Measurements from ENCODE around the gene GRAP. TPM values are rescaled to one million over a fixed set of nuclear protein-coding genes. Genes with fewer than 3 reads are reported as not detected.

The GRAP gene
- total RNA-seq, 1 experiment from 2014 or later: not detected

GRCh38 chr17:18977021-18977420 is 69.7 kb downstream of the GRAP start:
- intact Hi-C loops (cut with micrococcal nuclease): no loop called here
- no peaks in the 10 kb centered on the region for H3K36me3 ChIP-seq (ENCODE audit: low read depth, low read length)
- no peak for ATAC-seq
- no peak overlapping the region for H3K4me3 ChIP-seq (ENCODE audit: low read length)
- H3K4me1 ChIP-seq (ENCODE audit: insufficient read depth, low read length): peaks cover 11% of the 10 kb centered on the region
- H3K9ac ChIP-seq (ENCODE audit: low read length): no peak overlapping the region
- TF ChIP-seq EZH2 (IDR thresholded peaks at IDR 0.05; ENCODE audit: low read length, unreplicated experiment) (no peak), EZH2phosphoT487 (IDR thresholded peaks at IDR 0.05; ENCODE audit: borderline replicate concordance, low read length) (no peak), CTCF (conservative IDR thresholded peaks at IDR 0.05; ENCODE audit: low read depth, low read length) (no peak)
- H3K4me2 ChIP-seq (ENCODE audit: low read length): no peak overlapping the region
- no peaks in the 10 kb centered on the region for H3K9me3 ChIP-seq (ENCODE audit: low read length)
- no peak overlapping the region for H3K27ac ChIP-seq (ENCODE audit: low read length)
- no peak for DNase-seq
- H2AFZ ChIP-seq (ENCODE audit: low read length): no peak overlapping the region
- H3F3A ChIP-seq (ENCODE audit: low read length, unreplicated experiment): no peaks in the 10 kb centered on the region
- no TSS peak for BruUV-seq (replicated peaks)
- H3K27me3 ChIP-seq (ENCODE audit: low read length): no peaks in the 10 kb centered on the region
- ChIA-PET CTCF (no interaction called here), POLR2A (ENCODE audit: unreplicated experiment) (no interaction called here)
- no peaks in the 10 kb centered on the region for H4K20me1 ChIP-seq (ENCODE audit: low read length)
- H3K79me2 ChIP-seq (ENCODE audit: low read length): no peaks in the 10 kb centered on the region
- H3K9me2 ChIP-seq (replicated peaks; ENCODE audit: low read length): no peaks in the 10 kb centered on the region

GRCh38 chr17:18976201-18976600 is 70.6 kb downstream of the GRAP start:
- no peaks in the 10 kb centered on the region for H3K79me2 ChIP-seq (ENCODE audit: low read length)
- no peak overlapping the region for H3K27ac ChIP-seq (ENCODE audit: low read length)
- no peak overlapping the region for H3K4me2 ChIP-seq (ENCODE audit: low read length)
- ChIA-PET CTCF (interaction anchor here (0.7 kb wide), 1 partner anchor 24 kb away, joined by 5 read pairs; the partner anchor contains the start of gene SLC5A10), POLR2A (ENCODE audit: unreplicated experiment) (no interaction called here)
- H3K9me3 ChIP-seq (ENCODE audit: low read length): no peaks in the 10 kb centered on the region
- H2AFZ ChIP-seq (ENCODE audit: low read length): no peak overlapping the region
- H3K9ac ChIP-seq (ENCODE audit: low read length): no peak overlapping the region
- no peak overlapping the region for H3K4me3 ChIP-seq (ENCODE audit: low read length)
- intact Hi-C loops (cut with micrococcal nuclease): no loop called here
- H3K4me1 ChIP-seq (ENCODE audit: insufficient read depth, low read length): peaks cover 4% of the 10 kb centered on the region
- ATAC-seq (no peak), DNase-seq (no peak)
- H4K20me1 ChIP-seq (ENCODE audit: low read length): no peaks in the 10 kb centered on the region
- no peaks in the 10 kb centered on the region for H3K27me3 ChIP-seq (ENCODE audit: low read length)
- no peaks in the 10 kb centered on the region for H3F3A ChIP-seq (ENCODE audit: low read length, unreplicated experiment)
- H3K36me3 ChIP-seq (ENCODE audit: low read depth, low read length): no peaks in the 10 kb centered on the region
- H3K9me2 ChIP-seq (replicated peaks; ENCODE audit: low read length): no peaks in the 10 kb centered on the region
- no TSS peak for BruUV-seq (replicated peaks)
- TF ChIP-seq CTCF (conservative IDR thresholded peaks at IDR 0.05; ENCODE audit: low read depth, low read length): no peak
- TF ChIP-seq EZH2 (IDR thresholded peaks at IDR 0.05; ENCODE audit: low read length, unreplicated experiment): no peak
- TF ChIP-seq EZH2phosphoT487 (IDR thresholded peaks at IDR 0.05; ENCODE audit: borderline replicate concordance, low read length): no peak

- no peaks in the 10 kb centered on the region for H3K9me3 ChIP-seq (ENCODE audit: low read length)
- ATAC-seq: no peak
- no peaks in the 10 kb centered on the region for H4K20me1 ChIP-seq (ENCODE audit: low read length)
- no peaks in the 10 kb centered on the region for H3K4me1 ChIP-seq (ENCODE audit: insufficient read depth, low read length)
- H3K9me2 ChIP-seq (replicated peaks; ENCODE audit: low read length): no peaks in the 10 kb centered on the region
- DNase-seq: no peak
- POLR2A ChIA-PET (ENCODE audit: unreplicated experiment): no interaction called here
- CTCF ChIA-PET: no interaction called here
- no peak overlapping the region for H3K4me3 ChIP-seq (ENCODE audit: low read length)
- no peaks in the 10 kb centered on the region for H3K79me2 ChIP-seq (ENCODE audit: low read length)
- no peak overlapping the region for H3K4me2 ChIP-seq (ENCODE audit: low read length)
- H3F3A ChIP-seq (ENCODE audit: low read length, unreplicated experiment): no peaks in the 10 kb centered on the region
- TF ChIP-seq CTCF (conservative IDR thresholded peaks at IDR 0.05; ENCODE audit: low read depth, low read length) (no peak), EZH2phosphoT487 (IDR thresholded peaks at IDR 0.05; ENCODE audit: borderline replicate concordance, low read length) (no peak), EZH2 (IDR thresholded peaks at IDR 0.05; ENCODE audit: low read length, unreplicated experiment) (no peak)
- no peak overlapping the region for H2AFZ ChIP-seq (ENCODE audit: low read length)
- no TSS peak for BruUV-seq (replicated peaks)
- intact Hi-C loops (cut with micrococcal nuclease): no loop called here
- H3K36me3 ChIP-seq (ENCODE audit: low read depth, low read length): no peaks in the 10 kb centered on the region
- no peak overlapping the region for H3K27ac ChIP-seq (ENCODE audit: low read length)
- no peaks in the 10 kb centered on the region for H3K27me3 ChIP-seq (ENCODE audit: low read length)
- no peak overlapping the region for H3K9ac ChIP-seq (ENCODE audit: low read length)
Measured at GRCh38 chr17:18975597-18975996, 71.2 kb downstream of the GRAP start.
